ENCODE data around the gene RBP5. TPM values are rescaled to one million over a fixed set of nuclear protein-coding genes. Genes with fewer than 3 reads are reported as not detected.

RBP5 gene
- total RNA-seq, 1 donor from 2014 or later: not detected

GRCh38 chr12:7096979-7097378 is 31.7 kb downstream of the RBP5 start:
- no peaks in the 10 kb centered on the region for H3K9me3 Mint-ChIP-seq (ENCODE audit: low read depth)
- peaks cover 6% of the 10 kb centered on the region for H3K36me3 Mint-ChIP-seq (ENCODE audit: low read depth)
- no peak for DNase-seq (ENCODE audit: low spot score)
- H3K27me3 Mint-ChIP-seq (ENCODE audit: low read depth): peaks cover 1% of the 10 kb centered on the region
- H3K27ac Mint-ChIP-seq (ENCODE audit: unreplicated experiment): no peak overlapping the region
- no peak overlapping the region for H3K4me3 Mint-ChIP-seq (ENCODE audit: unreplicated experiment)
- TF ChIP-seq CTCF (IDR thresholded peaks at IDR 0.05): no peak
- peaks cover 9% of the 10 kb centered on the region for H3K4me1 Mint-ChIP-seq (ENCODE audit: low read depth)

GRCh38 chr12:7096006-7096932 is 32.4 kb downstream of the RBP5 start:
- peak; percentile 65 for DNase-seq (ENCODE audit: low spot score)

GRCh38 chr12:7093892-7094291 is 34.8 kb downstream of the RBP5 start:
- TF ChIP-seq CTCF (IDR thresholded peaks at IDR 0.05): no peak
- DNase-seq (ENCODE audit: low spot score): no peak
- H3K9me3 Mint-ChIP-seq (ENCODE audit: low read depth): no peaks in the 10 kb centered on the region
- no peak overlapping the region for H3K4me3 Mint-ChIP-seq (ENCODE audit: unreplicated experiment)
- H3K4me1 Mint-ChIP-seq (ENCODE audit: low read depth): peaks cover 13% of the 10 kb centered on the region
- H3K36me3 Mint-ChIP-seq (ENCODE audit: low read depth): peaks cover 5% of the 10 kb centered on the region
- no peak overlapping the region for H3K27ac Mint-ChIP-seq (ENCODE audit: unreplicated experiment)
- H3K27me3 Mint-ChIP-seq (ENCODE audit: low read depth): peaks cover 3% of the 10 kb centered on the region

More at GRCh38 chr12:7096006-7096932, 32.4 kb downstream of the RBP5 start:
- TF ChIP-seq CTCF (IDR thresholded peaks at IDR 0.05): no peak
- Mint-ChIP-seq H3K9me3 (ENCODE audit: low read depth) (no peaks in the 10 kb centered on the region), H3K4me1 (ENCODE audit: low read depth) (peaks cover 10% of the 10 kb centered on the region), H3K4me3 (ENCODE audit: unreplicated experiment) (no peak overlapping the region), H3K27ac (ENCODE audit: unreplicated experiment) (no peak overlapping the region), H3K27me3 (ENCODE audit: low read depth) (peaks cover 1% of the 10 kb centered on the region), H3K36me3 (ENCODE audit: low read depth) (peaks cover 6% of the 10 kb centered on the region)

GRCh38 chr12:7093486-7093885 is 35.2 kb downstream of the RBP5 start:
- Mint-ChIP-seq H3K36me3 (ENCODE audit: low read depth) (peaks cover 5% of the 10 kb centered on the region), H3K9me3 (ENCODE audit: low read depth) (no peaks in the 10 kb centered on the region), H3K4me3 (ENCODE audit: unreplicated experiment) (no peak overlapping the region), H3K27ac (ENCODE audit: unreplicated experiment) (no peak overlapping the region), H3K27me3 (ENCODE audit: low read depth) (peaks cover 3% of the 10 kb centered on the region), H3K4me1 (ENCODE audit: low read depth) (peaks cover 13% of the 10 kb centered on the region)
- DNase-seq (ENCODE audit: low spot score): no peak
- no peak for TF ChIP-seq CTCF (IDR thresholded peaks at IDR 0.05)

- peaks cover 13% of the 10 kb centered on the region for H3K4me1 Mint-ChIP-seq (ENCODE audit: low read depth)
- H3K27ac Mint-ChIP-seq (ENCODE audit: unreplicated experiment): peak overlapping the region; percentile 27
- H3K36me3 Mint-ChIP-seq (ENCODE audit: low read depth): peaks cover 3% of the 10 kb centered on the region
- H3K27me3 Mint-ChIP-seq (ENCODE audit: low read depth): peaks cover 3% of the 10 kb centered on the region
- no peak for TF ChIP-seq CTCF (IDR thresholded peaks at IDR 0.05)
- no peak for DNase-seq (ENCODE audit: low spot score)
- H3K9me3 Mint-ChIP-seq (ENCODE audit: low read depth): no peaks in the 10 kb centered on the region
- H3K4me3 Mint-ChIP-seq (ENCODE audit: unreplicated experiment): no peak overlapping the region
These were observed 35.7 kb downstream of the RBP5 start for GRCh38 chr12:7092986-7093460.
